Lung (tissue), 12 donors: Measurements from ENCODE around the gene GRIA4. TPM values are rescaled to one million over a fixed set of nuclear protein-coding genes. Genes with fewer than 3 reads are reported as not detected.
A peak's percentile ranks its signal among the peaks of the same experiment; 100 is the strongest.

Experiments used
- ATAC-seq: fragments of 200-7000 bp; cut with Tn5 transposase; one replicate; pipeline ENCODE4 v1.9.1; 2020; ENCODE audit warnings: moderate number of reproducible peaks; ENCODE audit not compliant: insufficient read depth, low FRiP score
- DNase-seq, 3 donors: peaks; one replicate each; pipeline ENCODE4 v3.0.0-alpha.2; 2013 to 2017
- H3K27ac ChIP-seq, 2 donors: one replicate each; pipeline ENCODE4 v1.5.1; 2013; ENCODE audit warnings: mild to moderate bottlenecking in 2 of 2, moderate library complexity in 2 of 2, control low read depth in 1 of 2, inconsistent platforms in 1 of 2, low read depth in 1 of 2, low read length in 1 of 2
- H3K27me3 ChIP-seq, 3 donors: one replicate each; pipeline ENCODE4 v1.5.1; 2013; ENCODE audit warnings: low read length in 2 of 3; ENCODE audit not compliant: control insufficient read depth in 3 of 3, insufficient read depth in 3 of 3
- H3K36me3 ChIP-seq, 4 donors: one replicate each; pipeline ENCODE4 v1.5.1; 2013; ENCODE audit warnings: low read length in 4 of 4, mild to moderate bottlenecking in 1 of 4, moderate library complexity in 1 of 4; ENCODE audit not compliant: control insufficient read depth in 4 of 4, insufficient read depth in 4 of 4
- H3K4me1 ChIP-seq, 5 donors: one replicate each; pipeline ENCODE4 v1.5.1; 2013; ENCODE audit warnings: low read length in 5 of 5, mild to moderate bottlenecking in 2 of 5, moderate library complexity in 1 of 5; ENCODE audit not compliant: control insufficient read depth in 5 of 5, insufficient read depth in 5 of 5
- H3K4me3 ChIP-seq: one replicate; pipeline ENCODE4 v1.5.1; 2013; ENCODE audit warnings: mild to moderate bottlenecking, control low read depth, moderate library complexity
- H3K9ac ChIP-seq, 2 donors: one replicate each; pipeline ENCODE4 v1.5.1; 2013; ENCODE audit warnings: low read length in 2 of 2, control low read depth in 1 of 2; ENCODE audit not compliant: insufficient read depth in 1 of 2
- H3K9me3 ChIP-seq, 4 donors: one replicate each; pipeline ENCODE4 v1.5.1; 2013; ENCODE audit warnings: low read length in 3 of 4, mild to moderate bottlenecking in 1 of 4, moderate library complexity in 1 of 4; ENCODE audit not compliant: control insufficient read depth in 4 of 4, insufficient read depth in 3 of 4
- WGBS, 2 donors: extraction: QIAGEN DNeasy Blood & Tissue Kit; methylation state at CpG; one replicate each; pipeline ENCODE4 v1.1.7; 2013; 5-methylcytosine and 5-hydroxymethylcytosine counted together
- polyA plus RNA-seq, 2 donors: library from polyadenylated mRNA; stranded (reverse); fragments of 200-250 nt; gene quantifications; one replicate each; pipeline ENCODE4 v1.2.1, GENCODE V29; 2013
- total RNA-seq, 2 donors: library from RNA; depleted of rRNA in 1 of 2; stranded (reverse); fragments of >200 nt in 1 of 2; gene quantifications; one replicate each; pipeline ENCODE4 v1.2.1, GENCODE V29; 2014 to 2021
- TF ChIP-seq, protein P1 (sequence below): IDR thresholded peaks from 2 replicates; pipeline ENCODE4 v1.5.1; 2012; ENCODE audit warnings: mild to moderate bottlenecking; ENCODE audit errors: control extremely low read depth, extremely low read depth
- donor health status: control.
- donor health status: control.
- donor health status: Bipolar disorder and iron deficiency.
- donor health status: healthy.
- donor health status: DM: yes; HTN: yes; CAD: no.

Gene GRIA4
- total and polyA plus RNA-seq, 4 donors: 0.12 to 0.77 TPM; not detected in 2

DNA sequence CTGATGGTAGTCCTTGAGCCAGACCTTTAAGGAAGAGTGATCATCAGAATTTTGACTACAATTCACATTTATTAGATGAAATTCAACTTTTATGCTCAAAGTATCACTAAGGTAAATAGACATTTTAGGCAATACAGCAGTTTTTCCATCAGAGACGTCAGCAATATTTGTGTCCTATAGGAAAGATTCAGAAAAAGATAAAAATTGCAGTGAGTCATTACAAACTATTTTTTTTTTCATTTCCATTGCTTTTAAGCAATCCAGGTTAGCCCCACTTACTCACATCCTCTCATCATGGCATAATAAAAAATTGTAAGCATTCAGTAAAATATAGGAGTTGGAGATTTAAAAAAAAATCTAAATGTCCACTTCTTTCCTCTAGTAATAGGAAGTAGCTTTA lies 365.3 kb downstream of the GRIA4 start:
- DNase-seq (no peak), ATAC-seq (no peak)
- TF ChIP-seq, protein P1, sequence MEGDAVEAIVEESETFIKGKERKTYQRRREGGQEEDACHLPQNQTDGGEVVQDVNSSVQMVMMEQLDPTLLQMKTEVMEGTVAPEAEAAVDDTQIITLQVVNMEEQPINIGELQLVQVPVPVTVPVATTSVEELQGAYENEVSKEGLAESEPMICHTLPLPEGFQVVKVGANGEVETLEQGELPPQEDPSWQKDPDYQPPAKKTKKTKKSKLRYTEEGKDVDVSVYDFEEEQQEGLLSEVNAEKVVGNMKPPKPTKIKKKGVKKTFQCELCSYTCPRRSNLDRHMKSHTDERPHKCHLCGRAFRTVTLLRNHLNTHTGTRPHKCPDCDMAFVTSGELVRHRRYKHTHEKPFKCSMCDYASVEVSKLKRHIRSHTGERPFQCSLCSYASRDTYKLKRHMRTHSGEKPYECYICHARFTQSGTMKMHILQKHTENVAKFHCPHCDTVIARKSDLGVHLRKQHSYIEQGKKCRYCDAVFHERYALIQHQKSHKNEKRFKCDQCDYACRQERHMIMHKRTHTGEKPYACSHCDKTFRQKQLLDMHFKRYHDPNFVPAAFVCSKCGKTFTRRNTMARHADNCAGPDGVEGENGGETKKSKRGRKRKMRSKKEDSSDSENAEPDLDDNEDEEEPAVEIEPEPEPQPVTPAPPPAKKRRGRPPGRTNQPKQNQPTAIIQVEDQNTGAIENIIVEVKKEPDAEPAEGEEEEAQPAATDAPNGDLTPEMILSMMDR: no peak
- no peak overlapping the region for H3K9ac ChIP-seq
- H3K27ac ChIP-seq: no peak overlapping the region
- WGBS, 2 donors: 83 to 91% methylated on average over 1 of the region's 1 CpG
- H3K27me3 ChIP-seq: no peaks in the 10 kb centered on the region
- no peaks in the 10 kb centered on the region for H3K9me3 ChIP-seq
- no peaks in the 10 kb centered on the region for H3K36me3 ChIP-seq
- no peaks in the 10 kb centered on the region for H3K4me1 ChIP-seq
- no peak overlapping the region for H3K4me3 ChIP-seq

DNA sequence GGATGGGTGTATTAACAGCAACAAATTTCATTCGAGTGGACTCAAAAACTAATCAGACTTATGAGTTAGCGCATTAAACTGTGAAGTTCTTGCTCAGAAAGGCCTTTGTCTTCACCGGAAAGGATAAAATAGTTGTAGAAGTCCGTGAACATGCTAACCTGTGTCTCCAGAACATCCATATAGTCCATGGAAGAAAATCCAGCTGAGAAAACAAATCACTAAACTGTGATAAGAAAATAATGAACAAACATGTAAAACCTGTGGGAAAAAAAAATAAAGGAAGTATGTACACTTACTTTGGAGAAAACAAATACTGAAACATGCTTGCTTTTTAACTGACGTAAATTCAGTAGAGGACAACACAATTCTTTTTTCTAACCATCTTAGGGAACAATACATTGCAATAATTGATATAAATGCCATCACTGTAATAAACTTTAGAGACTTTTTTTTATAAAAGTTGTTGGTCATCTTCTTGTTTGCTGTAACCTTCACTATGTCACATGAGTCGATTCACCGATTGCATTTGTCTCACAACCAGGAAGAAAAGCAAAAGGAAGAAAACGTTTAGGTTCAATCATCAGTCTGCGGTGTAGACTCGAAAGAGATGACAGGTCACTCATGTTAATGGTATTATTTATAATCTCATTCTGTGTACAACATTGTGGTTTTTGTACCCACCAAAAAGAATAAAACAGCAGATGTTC lies 370.3 kb downstream of the GRIA4 start:
- no peaks in the 10 kb centered on the region for H3K4me1 ChIP-seq
- WGBS, 2 donors: 92% methylated on average over 10 of the region's 10 CpGs
- no peak overlapping the region for H3K27ac ChIP-seq
- H3K9ac ChIP-seq: no peak overlapping the region
- DNase-seq (no peak), ATAC-seq (no peak)
- H3K36me3 ChIP-seq: no peaks in the 10 kb centered on the region
- no peak overlapping the region for H3K4me3 ChIP-seq
- H3K27me3 ChIP-seq: no peaks in the 10 kb centered on the region
- no peaks in the 10 kb centered on the region for H3K9me3 ChIP-seq
- TF ChIP-seq, protein P1: no peak

DNA sequence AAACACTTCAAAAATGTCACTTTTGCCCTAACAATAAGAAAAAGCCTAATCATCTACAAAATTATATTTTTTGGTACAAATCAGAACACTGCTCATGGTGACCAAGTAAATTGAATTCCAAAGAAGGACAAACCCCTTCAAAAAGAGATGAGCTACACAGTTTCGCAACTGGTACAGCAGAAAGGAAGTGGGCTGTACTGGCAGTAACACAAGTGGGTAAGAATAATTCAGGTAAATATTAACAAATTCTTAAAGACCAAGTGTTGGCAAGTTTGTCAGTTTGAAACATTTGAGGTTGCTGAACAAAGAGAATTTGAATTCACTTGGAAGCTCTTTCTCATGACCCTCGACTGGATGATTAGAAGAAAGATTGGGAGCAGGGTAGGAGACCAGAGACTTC lies 376.7 kb downstream of the GRIA4 start:
- WGBS, 2 donors: 66 to 80% methylated on average over 2 of the region's 2 CpGs
- no peak overlapping the region for H3K4me3 ChIP-seq
- DNase-seq (peak in 1 of 3 donors; percentile 14), ATAC-seq (no peak)
- TF ChIP-seq, protein P1: no peak
- no peak overlapping the region for H3K27ac ChIP-seq
- H3K4me1 ChIP-seq: no peaks in the 10 kb centered on the region
- H3K27me3 ChIP-seq: no peaks in the 10 kb centered on the region
- H3K9ac ChIP-seq: no peak overlapping the region
- H3K36me3 ChIP-seq: no peaks in the 10 kb centered on the region
- no peaks in the 10 kb centered on the region for H3K9me3 ChIP-seq

DNA sequence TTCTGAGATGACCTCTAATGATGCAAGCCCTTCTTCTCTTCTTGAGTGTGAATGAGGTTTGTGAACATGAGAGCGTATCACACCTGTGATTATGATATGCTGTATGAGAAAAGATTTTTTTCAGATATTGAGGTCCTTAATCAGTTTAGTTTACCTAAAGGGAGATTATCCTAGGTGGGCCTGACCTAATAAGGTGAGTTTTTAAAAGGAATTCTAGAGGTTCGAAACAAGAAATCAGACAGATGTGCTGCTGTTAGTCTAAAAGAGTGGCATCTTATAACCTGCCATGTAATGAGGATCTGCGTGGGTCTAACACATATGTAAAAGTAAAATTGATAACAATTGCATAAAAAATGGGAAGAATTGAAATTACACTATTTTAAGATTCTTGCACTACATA lies 378.3 kb downstream of the GRIA4 start:
- TF ChIP-seq, protein P1: no peak
- Histone ChIP-seq H3K27me3 (no peaks in the 10 kb centered on the region), H3K27ac (no peak overlapping the region), H3K4me1 (no peaks in the 10 kb centered on the region), H3K9me3 (peaks cover 0 to 1% (median 0%) of the 10 kb centered on the region in 4 donors), H3K36me3 (no peaks in the 10 kb centered on the region), H3K4me3 (no peak overlapping the region), H3K9ac (no peak overlapping the region)
- 93 to 99% methylated on average over 3 of the region's 3 CpGs for WGBS, 2 donors
- DNase-seq (no peak), ATAC-seq (no peak)
